Heart left ventricle (tissue), 13 donors: ENCODE measurements around the gene MLLT3.

Source experiments
- POLR2A ChIP-seq, 2 donors: fragments of 450-650 bp; IDR thresholded peaks; one replicate each; pipeline ENCODE4 v1.6.1; 2017; ENCODE audit warnings: antibody characterized with exemption in 2 of 2, mild to moderate bottlenecking in 2 of 2, moderate library complexity in 2 of 2
- TF ChIP-seq, protein P1 (sequence below), 12 donors: fragments of 200-600 bp; sonication (generic) in 4 of 12; IDR thresholded peaks; one replicate each; pipeline versions ENCODE4 v1.5.0 to v1.8.0; 2018 to 2022; ENCODE audit warnings: antibody characterized with exemption in 12 of 12, mild to moderate bottlenecking in 5 of 12
- donor health status: ischemic (EF 13 %, LVEDD 7.1; RV severe dilation, severe dysfunction).
- donor health status: DM: no; HTN: yes; CAD: no.
- donor health status: DM: no; HTN: no; CAD: no.
- donor health status: ischemic (EF 25% LVEDD 6.9; RV normal size, moderate dysfunction).
- donor health status: ischemic (EF 25% LVEDD 5.7; RV mildly dilated, moderate dysfunction).
- donor health status: ischemic (EF 35%, LVEDD 5.7; RV mildly dilated, moderate dysfunction).
- donor health status: nonischemic (EF 11% LVEDD 7.7; RV severe dilation, severe dysfunction).
- donor health status: DM: yes; HTN: yes; CAD: no.
- donor health status: PGD.
- donor health status: ischemic (EF 29% LVEDD 5.4; RV normal size, mild dysfunction).
- donor health status: nonischemic (EF 23%, LVEDD 6.1; RV moderate dilation, normal function).

DNA sequence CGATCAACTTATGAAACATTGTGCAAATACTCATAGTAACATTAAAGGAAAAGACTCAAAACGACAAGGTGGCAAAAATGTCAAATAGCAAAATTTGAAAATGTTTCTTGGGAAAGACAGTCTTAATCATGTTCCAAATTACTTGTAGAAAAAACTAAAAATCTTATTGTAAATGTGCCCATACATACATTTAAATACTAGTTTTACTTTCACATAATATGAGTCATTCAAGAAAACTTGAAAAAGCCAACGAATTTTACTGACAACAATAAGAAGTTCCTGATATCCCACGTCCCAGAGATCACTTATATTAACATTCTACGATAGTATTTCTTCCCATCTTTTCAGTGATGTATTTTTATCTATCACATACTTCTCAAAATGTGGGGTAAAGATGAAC is 13.7 kb downstream of the MLLT3 start:
- TF ChIP-seq, protein P1, sequence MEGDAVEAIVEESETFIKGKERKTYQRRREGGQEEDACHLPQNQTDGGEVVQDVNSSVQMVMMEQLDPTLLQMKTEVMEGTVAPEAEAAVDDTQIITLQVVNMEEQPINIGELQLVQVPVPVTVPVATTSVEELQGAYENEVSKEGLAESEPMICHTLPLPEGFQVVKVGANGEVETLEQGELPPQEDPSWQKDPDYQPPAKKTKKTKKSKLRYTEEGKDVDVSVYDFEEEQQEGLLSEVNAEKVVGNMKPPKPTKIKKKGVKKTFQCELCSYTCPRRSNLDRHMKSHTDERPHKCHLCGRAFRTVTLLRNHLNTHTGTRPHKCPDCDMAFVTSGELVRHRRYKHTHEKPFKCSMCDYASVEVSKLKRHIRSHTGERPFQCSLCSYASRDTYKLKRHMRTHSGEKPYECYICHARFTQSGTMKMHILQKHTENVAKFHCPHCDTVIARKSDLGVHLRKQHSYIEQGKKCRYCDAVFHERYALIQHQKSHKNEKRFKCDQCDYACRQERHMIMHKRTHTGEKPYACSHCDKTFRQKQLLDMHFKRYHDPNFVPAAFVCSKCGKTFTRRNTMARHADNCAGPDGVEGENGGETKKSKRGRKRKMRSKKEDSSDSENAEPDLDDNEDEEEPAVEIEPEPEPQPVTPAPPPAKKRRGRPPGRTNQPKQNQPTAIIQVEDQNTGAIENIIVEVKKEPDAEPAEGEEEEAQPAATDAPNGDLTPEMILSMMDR (IDR thresholded peaks at IDR 0.05) = no peak
- no peak for TF ChIP-seq POLR2A (IDR thresholded peaks at IDR 0.05)
